DND-41 (cell line): Measurements from ENCODE around the gene LRRC51.

Source experiments
- CTCF ChIP-seq: IDR thresholded peaks from 2 replicates; pipeline ENCODE4 v1.5.1; 2012; ENCODE audit warnings: borderline replicate concordance, low read length, moderate library complexity, mild to moderate bottlenecking; ENCODE audit not compliant: poor library complexity, severe bottlenecking; ENCODE audit errors: extremely low read depth
- EZH2 ChIP-seq: IDR thresholded peaks from 3 replicates; pipeline ENCODE4 v1.6.1; 2012; ENCODE audit warnings: borderline replicate concordance, low read depth, mild to moderate bottlenecking, moderate library complexity, low read length, inconsistent platforms; ENCODE audit not compliant: severe bottlenecking

DNA sequence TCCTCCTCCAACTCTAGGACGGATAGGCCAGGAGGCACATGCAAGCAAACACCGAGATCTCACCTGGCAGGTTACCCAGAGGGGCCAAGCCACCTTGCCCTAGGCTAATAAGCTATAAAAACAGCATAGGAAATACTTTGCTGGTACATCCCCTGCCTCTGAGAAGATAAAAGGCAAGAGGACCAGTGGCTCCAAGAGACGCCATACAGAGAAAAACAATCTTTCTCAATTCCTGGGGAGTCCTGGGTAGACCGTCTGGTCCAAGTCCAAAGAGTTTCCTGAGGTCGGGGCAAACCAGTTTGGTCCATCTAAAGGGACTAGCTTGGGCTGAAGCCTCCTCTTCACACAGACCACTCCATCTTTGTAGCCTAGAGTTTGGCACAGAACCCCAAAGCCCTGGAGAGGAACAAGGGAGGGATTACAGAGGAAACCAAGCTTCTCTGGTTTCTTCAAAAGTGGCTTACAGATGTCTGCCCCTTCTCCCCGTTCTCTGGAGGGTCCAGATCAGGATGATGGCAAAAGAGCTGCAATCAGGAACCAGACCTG, 40.7 kb upstream of the LRRC51 start:
- TF ChIP-seq CTCF (no peak), EZH2 (no peak)
